Suprapubic skin (tissue), 4 donors: ENCODE data around the gene ZDHHC14. TPM values are rescaled to one million over a fixed set of nuclear protein-coding genes. Genes with fewer than 3 reads are reported as not detected.
"Not testable (repeated sequence)": the region's sequence is repeated elsewhere in the genome, so short reads cannot be mapped to it uniquely, and the experiment has no call there.

Source experiments
- DNase-seq, 2 donors: peaks; one replicate each; pipeline ENCODE4 v3.0.0-alpha.2; 2019; ENCODE audit warnings: low spot score in 2 of 2
- H3K27ac ChIP-seq: fragments of 200-600 bp; sonication (generic); one replicate; pipeline ENCODE4 v1.5.1; 2019
- H3K27me3 ChIP-seq: fragments of 200-600 bp; sonication (generic); one replicate; pipeline ENCODE4 v1.5.1; 2019
- H3K36me3 ChIP-seq: fragments of 200-600 bp; sonication (generic); one replicate; pipeline ENCODE4 v1.5.1; 2019
- H3K4me1 ChIP-seq: fragments of 200-600 bp; sonication (generic); one replicate; pipeline ENCODE4 v1.5.1; 2019
- H3K4me3 ChIP-seq: fragments of 200-600 bp; sonication (generic); one replicate; pipeline ENCODE4 v1.5.1; 2019; ENCODE audit warnings: mild to moderate bottlenecking
- H3K9me3 ChIP-seq: fragments of 200-600 bp; sonication (generic); one replicate; pipeline ENCODE4 v1.5.1; 2019
- EP300 ChIP-seq: sonication (generic); formaldehyde crosslinking; IDR thresholded peaks from one replicate; pipeline ENCODE4 v1.6.1; 2017; ENCODE audit warnings: antibody characterized with exemption
- POLR2A ChIP-seq, 2 donors: fragments of 450-650 bp; IDR thresholded peaks; one replicate each; pipeline ENCODE4 v1.6.1; 2017; ENCODE audit warnings: antibody characterized with exemption in 2 of 2, mild to moderate bottlenecking in 2 of 2, moderate library complexity in 2 of 2
- POLR2AphosphoS5 ChIP-seq, 3 donors: sonication (generic); formaldehyde crosslinking; IDR thresholded peaks; one replicate each; pipeline ENCODE4 v1.6.1; 2017; ENCODE audit warnings: antibody characterized with exemption in 3 of 3
- WGBS: methylation state at CpG from one replicate; pipeline ENCODE4 v1.1.5; 2018; 5-methylcytosine and 5-hydroxymethylcytosine counted together
- total RNA-seq, 4 donors: library from RNA; depleted of rRNA; stranded (reverse); fragments of >200 nt; gene quantifications; one replicate each; pipeline ENCODE4 v1.1.0, GENCODE V29; 2016
- TF ChIP-seq, protein P1 (sequence below), 2 donors: fragments of 200-600 bp in 1 of 2; fragments of 450-650 bp in 1 of 2; sonication (generic) in 1 of 2; IDR thresholded peaks; one replicate each; pipeline ENCODE4 v1.5.1; 2016 to 2019; ENCODE audit warnings: antibody characterized with exemption in 2 of 2, mild to moderate bottlenecking in 1 of 2, moderate library complexity in 1 of 2

Gene ZDHHC14
- total RNA-seq, 4 donors from 2014 or later: 4.3 to 9.9 (median 7.7) TPM

DNA sequence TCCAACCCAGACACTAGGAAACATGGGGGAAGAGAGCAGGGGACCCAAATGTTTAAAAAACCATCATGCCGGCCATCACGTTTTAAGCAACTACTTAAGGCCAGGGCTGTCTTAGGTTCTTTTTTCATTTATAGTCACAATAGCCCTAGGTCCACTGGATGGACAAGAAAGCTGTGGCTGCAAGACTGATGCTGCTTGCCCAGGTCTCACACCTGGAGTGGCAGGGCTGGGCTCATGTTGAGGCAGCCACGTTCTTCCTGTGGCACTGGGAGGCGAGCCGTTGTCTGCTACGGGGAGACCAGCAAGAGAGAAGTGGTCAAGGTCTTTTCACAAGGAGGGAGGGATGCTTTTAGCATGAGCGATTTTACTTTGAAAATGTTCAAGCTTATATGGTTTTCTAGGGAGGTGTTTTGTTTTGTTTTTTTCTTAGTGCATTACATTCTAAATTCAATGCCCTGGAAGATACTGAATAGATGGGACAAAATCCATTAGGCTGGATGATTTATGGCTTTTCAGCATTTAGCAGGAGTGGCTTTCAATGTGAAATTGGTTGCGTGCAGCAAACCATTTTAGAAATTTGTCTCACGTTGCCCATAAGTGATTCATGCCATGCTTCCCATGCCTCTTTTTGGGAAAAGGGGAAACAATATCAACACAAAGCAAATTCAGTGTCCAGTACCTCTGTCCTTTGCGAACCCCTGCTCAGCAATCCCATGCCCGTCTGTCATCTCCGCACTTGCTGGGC is 335.4 kb downstream of the ZDHHC14 start:
- 76% methylated on average over 12 of the region's 12 CpGs for WGBS
- H3K4me3 ChIP-seq: peak overlapping the region; percentile 10
- peaks cover 14% of the 10 kb centered on the region for H3K4me1 ChIP-seq
- H3K27me3 ChIP-seq: no peaks in the 10 kb centered on the region
- H3K27ac ChIP-seq: peak overlapping the region; percentile 61
- TF ChIP-seq EP300 (no peak), POLR2AphosphoS5 (IDR thresholded peaks at IDR 0.05) (no peak), POLR2A (IDR thresholded peaks at IDR 0.05) (no peak)
- TF ChIP-seq, protein P1, sequence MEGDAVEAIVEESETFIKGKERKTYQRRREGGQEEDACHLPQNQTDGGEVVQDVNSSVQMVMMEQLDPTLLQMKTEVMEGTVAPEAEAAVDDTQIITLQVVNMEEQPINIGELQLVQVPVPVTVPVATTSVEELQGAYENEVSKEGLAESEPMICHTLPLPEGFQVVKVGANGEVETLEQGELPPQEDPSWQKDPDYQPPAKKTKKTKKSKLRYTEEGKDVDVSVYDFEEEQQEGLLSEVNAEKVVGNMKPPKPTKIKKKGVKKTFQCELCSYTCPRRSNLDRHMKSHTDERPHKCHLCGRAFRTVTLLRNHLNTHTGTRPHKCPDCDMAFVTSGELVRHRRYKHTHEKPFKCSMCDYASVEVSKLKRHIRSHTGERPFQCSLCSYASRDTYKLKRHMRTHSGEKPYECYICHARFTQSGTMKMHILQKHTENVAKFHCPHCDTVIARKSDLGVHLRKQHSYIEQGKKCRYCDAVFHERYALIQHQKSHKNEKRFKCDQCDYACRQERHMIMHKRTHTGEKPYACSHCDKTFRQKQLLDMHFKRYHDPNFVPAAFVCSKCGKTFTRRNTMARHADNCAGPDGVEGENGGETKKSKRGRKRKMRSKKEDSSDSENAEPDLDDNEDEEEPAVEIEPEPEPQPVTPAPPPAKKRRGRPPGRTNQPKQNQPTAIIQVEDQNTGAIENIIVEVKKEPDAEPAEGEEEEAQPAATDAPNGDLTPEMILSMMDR (IDR thresholded peaks at IDR 0.05): no peak
- no peaks in the 10 kb centered on the region for H3K9me3 ChIP-seq
- DNase-seq: peak in 1 of 2 donors; percentile 49
- no peaks in the 10 kb centered on the region for H3K36me3 ChIP-seq

DNA sequence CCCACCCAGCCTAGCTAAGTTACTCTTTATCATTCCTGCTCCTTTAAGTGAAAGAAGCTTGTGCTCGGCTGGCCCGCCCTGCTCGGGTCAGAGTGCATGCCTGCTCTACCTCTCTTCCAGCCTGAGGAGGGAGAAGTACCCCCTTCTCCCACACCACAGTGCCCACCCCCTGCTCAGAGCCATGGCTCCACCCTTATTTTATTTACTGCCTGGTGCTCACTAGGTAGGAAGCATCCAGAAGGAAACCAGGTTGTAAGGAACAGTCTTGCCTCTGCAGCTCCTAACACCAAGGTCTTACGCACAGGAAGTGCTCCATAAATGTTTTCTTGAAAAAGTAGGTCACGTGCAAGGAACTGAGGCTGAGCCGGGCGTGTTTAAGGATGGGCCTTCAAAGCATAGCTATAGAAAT is 336.4 kb downstream of the ZDHHC14 start:
- H3K27me3 ChIP-seq: no peaks in the 10 kb centered on the region
- no peaks in the 10 kb centered on the region for H3K36me3 ChIP-seq
- 42% methylated on average over 7 of the region's 7 CpGs for WGBS
- H3K27ac ChIP-seq: no peak overlapping the region
- peaks cover 14% of the 10 kb centered on the region for H3K4me1 ChIP-seq
- peak in 1 of 2 donors; percentile 53 for DNase-seq
- no peaks in the 10 kb centered on the region for H3K9me3 ChIP-seq
- H3K4me3 ChIP-seq: no peak overlapping the region
- TF ChIP-seq EP300: no peak
- TF ChIP-seq POLR2A (IDR thresholded peaks at IDR 0.05): no peak
- TF ChIP-seq, protein P1 (IDR thresholded peaks at IDR 0.05): no peak
- no peak for TF ChIP-seq POLR2AphosphoS5 (IDR thresholded peaks at IDR 0.05)

DNA sequence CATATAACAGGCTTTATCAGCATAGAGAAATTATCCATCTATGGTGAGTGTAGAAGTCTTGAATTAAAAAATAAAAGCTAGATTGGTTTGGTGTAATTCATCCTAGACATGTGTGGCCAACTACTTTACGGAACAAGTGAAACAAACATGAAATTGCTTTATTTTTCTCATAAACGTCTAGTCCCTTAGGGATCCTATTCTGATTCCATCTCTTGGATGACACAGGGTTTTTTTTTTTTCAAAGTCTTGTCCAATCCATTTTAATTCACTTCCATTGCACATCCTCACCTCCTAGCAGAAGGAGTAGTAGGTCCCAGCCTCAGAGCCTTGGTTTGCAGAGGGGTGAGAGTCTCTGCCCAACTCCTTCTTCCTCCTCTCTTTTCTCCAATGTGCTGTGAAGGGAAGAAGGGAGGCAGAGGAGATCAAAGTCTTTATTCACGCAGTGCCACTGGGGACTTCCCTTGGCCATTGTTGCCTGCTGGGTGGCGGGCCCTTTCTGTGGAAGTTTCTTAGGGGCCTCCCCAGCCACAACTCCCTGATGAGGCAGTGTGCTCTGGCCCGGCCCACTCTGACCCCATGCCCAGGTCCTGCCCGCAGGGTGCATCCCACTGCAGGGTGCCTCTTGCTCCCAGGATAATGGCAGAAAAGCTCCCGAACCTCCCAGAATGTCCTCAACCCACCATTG is 337.7 kb downstream of the ZDHHC14 start:
- TF ChIP-seq POLR2AphosphoS5 (IDR thresholded peaks at IDR 0.05) (no peak), POLR2A (IDR thresholded peaks at IDR 0.05) (no peak), EP300 (no peak)
- TF ChIP-seq, protein P1 (IDR thresholded peaks at IDR 0.05): no peak
- no peak for DNase-seq
- WGBS: 83% methylated on average over 6 of the region's 7 CpGs
- H3K36me3 ChIP-seq: no peaks in the 10 kb centered on the region
- no peaks in the 10 kb centered on the region for H3K27me3 ChIP-seq
- H3K9me3 ChIP-seq: no peaks in the 10 kb centered on the region
- no peak overlapping the region for H3K27ac ChIP-seq
- no peak overlapping the region for H3K4me3 ChIP-seq
- peaks cover 14% of the 10 kb centered on the region for H3K4me1 ChIP-seq

DNA sequence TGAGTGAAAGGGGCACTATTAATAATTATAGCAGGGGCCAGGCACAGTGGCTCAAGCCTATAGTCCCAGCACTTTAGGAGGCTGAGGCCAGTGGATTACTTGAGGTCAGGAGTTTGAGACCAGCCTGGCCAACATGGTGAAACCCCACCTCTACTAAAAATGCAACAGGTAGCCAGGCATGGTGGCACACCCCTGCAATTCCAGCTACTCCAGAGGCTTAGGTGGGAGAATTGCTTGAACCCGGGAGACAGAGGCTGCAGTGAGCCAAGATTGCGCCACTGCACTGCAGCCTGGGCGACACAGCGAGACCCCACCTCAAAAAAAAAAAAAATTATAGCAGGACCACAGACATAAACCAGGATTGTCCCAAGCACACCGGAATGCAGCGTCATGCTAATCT is 340.0 kb downstream of the ZDHHC14 start:
- not testable (repeated sequence) for H3K36me3 ChIP-seq, H3K27ac ChIP-seq, H3K9me3 ChIP-seq, H3K4me3 ChIP-seq, DNase-seq, H3K27me3 ChIP-seq
- 91% methylated on average over 6 of the region's 6 CpGs for WGBS
- H3K4me1 ChIP-seq: peaks cover 11% of the 10 kb centered on the region

DNA sequence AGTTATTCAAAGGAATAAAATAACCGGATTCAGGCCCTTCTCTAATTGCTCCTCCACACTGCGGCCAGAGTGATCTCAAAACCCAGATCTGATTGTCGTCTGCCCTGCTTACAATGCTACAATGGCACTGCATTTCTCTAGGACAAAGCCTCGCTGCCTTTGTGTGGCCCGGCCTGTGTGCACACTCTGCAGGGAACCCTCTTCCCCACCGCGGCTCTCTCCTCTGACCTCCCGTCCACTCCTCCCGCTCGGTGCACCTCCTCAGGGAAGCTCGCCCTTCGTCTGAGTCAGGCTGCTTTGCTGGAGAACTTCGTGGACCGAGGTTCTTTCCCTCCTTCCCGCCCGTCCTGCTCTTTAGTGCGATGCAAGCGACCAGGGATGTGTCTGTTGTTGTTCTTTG is 340.4 kb downstream of the ZDHHC14 start:
- Histone ChIP-seq H3K27ac (no peak overlapping the region), H3K4me3 (no peak overlapping the region), H3K36me3 (no peaks in the 10 kb centered on the region), H3K27me3 (no peaks in the 10 kb centered on the region), H3K9me3 (no peaks in the 10 kb centered on the region), H3K4me1 (peaks cover 13% of the 10 kb centered on the region)
- DNase-seq: no peak
- WGBS: 94% methylated on average over 18 of the region's 18 CpGs
- no peak for TF ChIP-seq POLR2A (IDR thresholded peaks at IDR 0.05)
- TF ChIP-seq POLR2AphosphoS5 (IDR thresholded peaks at IDR 0.05): no peak
- TF ChIP-seq EP300: no peak
- TF ChIP-seq, protein P1 (IDR thresholded peaks at IDR 0.05): no peak
